ENCODE results near the gene ATP8B1.

Gene ATP8B1

GRCh38 chr18:57792631-57793301, 10.3 kb downstream of the ATP8B1 start:
- DNase-seq (ENCODE audit: low spot score), result no peak

- DNase-seq (ENCODE audit: low spot score), result no peak
Measured at GRCh38 chr18:57791911-57792310, 11.2 kb downstream of the ATP8B1 start.

GRCh38 chr18:57791192-57791591, 11.9 kb downstream of the ATP8B1 start:
- no peak for DNase-seq (ENCODE audit: low spot score)

GRCh38 chr18:57790316-57790715, 12.8 kb downstream of the ATP8B1 start:
- DNase-seq (ENCODE audit: low spot score), result no peak

- no peak for DNase-seq (ENCODE audit: low spot score)
Measured at GRCh38 chr18:57789759-57790158, 13.4 kb downstream of the ATP8B1 start.

- no peak for DNase-seq (ENCODE audit: low spot score)
Measured at GRCh38 chr18:57789090-57789489, 14.0 kb downstream of the ATP8B1 start.

GRCh38 chr18:57787068-57787685, 15.9 kb downstream of the ATP8B1 start:
- DNase-seq (ENCODE audit: low spot score), result no peak

- DNase-seq (ENCODE audit: low spot score), result no peak
Measured at GRCh38 chr18:57785751-57786437, 17.2 kb downstream of the ATP8B1 start.

GRCh38 chr18:57784801-57785114, 18.4 kb downstream of the ATP8B1 start:
- DNase-seq (ENCODE audit: low spot score), result no peak

GRCh38 chr18:57784034-57784800, 18.9 kb downstream of the ATP8B1 start:
- no peak for DNase-seq (ENCODE audit: low spot score)

GRCh38 chr18:57782049-57782448, 21.1 kb downstream of the ATP8B1 start:
- DNase-seq (ENCODE audit: low spot score), result no peak

- DNase-seq (ENCODE audit: low spot score), result no peak
Measured at GRCh38 chr18:57780706-57781347, 22.3 kb downstream of the ATP8B1 start.

GRCh38 chr18:57780318-57780705, 22.8 kb downstream of the ATP8B1 start:
- DNase-seq (ENCODE audit: low spot score), result no peak

- no peak for DNase-seq (ENCODE audit: low spot score)
Measured at GRCh38 chr18:57776767-57777166, 26.3 kb downstream of the ATP8B1 start.

- no peak for DNase-seq (ENCODE audit: low spot score)
Measured at GRCh38 chr18:57776354-57776753, 26.8 kb downstream of the ATP8B1 start.

- no peak for DNase-seq (ENCODE audit: low spot score)
Measured at GRCh38 chr18:57775937-57776336, 27.2 kb downstream of the ATP8B1 start.

- no peak for DNase-seq (ENCODE audit: low spot score)
Measured at GRCh38 chr18:57772387-57772799, 30.7 kb downstream of the ATP8B1 start.

- DNase-seq (ENCODE audit: low spot score), result no peak
Measured at GRCh38 chr18:57771626-57772025, 31.5 kb downstream of the ATP8B1 start.

- DNase-seq (ENCODE audit: low spot score), result no peak
Measured at GRCh38 chr18:57771193-57771592, 31.9 kb downstream of the ATP8B1 start.

- DNase-seq (ENCODE audit: low spot score), result no peak
Measured at GRCh38 chr18:57768537-57769326, 34.4 kb downstream of the ATP8B1 start.

GRCh38 chr18:57767259-57768050, 35.7 kb downstream of the ATP8B1 start:
- no peak for DNase-seq (ENCODE audit: low spot score)
